Naive thymus-derived CD8-positive, alpha-beta T cell (primary cell): ENCODE results near the gene SLAMF1. TPM values are rescaled to one million over a fixed set of nuclear protein-coding genes. Genes with fewer than 3 reads are reported as not detected.

Experiments used
- ATAC-seq, 2 donors: fragments of 150-1000 bp; cut with Tn5 transposase in 1 of 2; sonication (Bioruptor Pico), chemical (Tn5 transposase) in 1 of 2; 1 replicate in 1 of 2; 2 replicates in 1 of 2; pipeline ENCODE4 v1.10.0; 2021; ENCODE audit warnings: mild to moderate bottlenecking in 2 of 2, moderate library complexity in 2 of 2
- POLR2A ChIA-PET: fragments of 350-600 bp; sonication (Branson Sonifier 250); formaldehyde crosslinking; loops from one replicate; lab custom pipeline; 2021; ENCODE audit warnings: antibody characterized with exemption; lab: Charles Lee
- DNase-seq, 10 donors: peaks; one replicate each; pipeline versions ENCODE4 v3.0.0 to v3.0.0-alpha.2; 2020 to 2022
- H3K27ac Mint-ChIP-seq, 10 donors: one replicate each; pipeline ENCODE4 v1.8.0; 2020 to 2022; ENCODE audit warnings: mild to moderate bottlenecking in 10 of 10, mixed read lengths in 10 of 10, moderate library complexity in 4 of 10, inconsistent platforms in 1 of 10
- H3K27me3 Mint-ChIP-seq, 5 donors: one replicate each; pipeline ENCODE4 v1.8.0; 2021 to 2022; ENCODE audit warnings: mixed read lengths in 5 of 5
- H3K36me3 Mint-ChIP-seq, 3 donors: one replicate each; pipeline ENCODE4 v1.8.0; 2020 to 2022; ENCODE audit warnings: mixed read lengths in 3 of 3, mild to moderate bottlenecking in 2 of 3, inconsistent platforms in 1 of 3
- H3K4me1 Mint-ChIP-seq, 4 donors: one replicate each; pipeline ENCODE4 v1.8.0; 2021 to 2022; ENCODE audit warnings: mixed read lengths in 4 of 4
- H3K4me3 Mint-ChIP-seq, 10 donors: one replicate each; pipeline ENCODE4 v1.8.0; 2020 to 2022; ENCODE audit warnings: mild to moderate bottlenecking in 10 of 10, mixed read lengths in 10 of 10, moderate library complexity in 6 of 10, inconsistent platforms in 1 of 10
- H3K9me3 Mint-ChIP-seq, 9 donors: one replicate each; pipeline ENCODE4 v1.8.0; 2020 to 2022; ENCODE audit warnings: mixed read lengths in 9 of 9, mild to moderate bottlenecking in 3 of 9, inconsistent platforms in 1 of 9, moderate library complexity in 1 of 9
- polyA plus RNA-seq, 3 donors: library from polyadenylated mRNA; unstranded; fragments of 300-500 nt; fragmentation: Illumina TruSeq; gene quantifications; one replicate each; pipeline ENCODE4 v1.2.3, GENCODE V29; 2021
- total RNA-seq, 8 experiments: library from RNA in 2 of 8; stranded (reverse) in 2 of 8; gene quantifications; one replicate each; pipeline ENCODE4 v1.2.3 and lab custom pipeline; 2021 to 2026

The SLAMF1 gene
- total and polyA plus RNA-seq, 5 experiments from 2014 or later: 1.7 to 11.1 (median 3.9) TPM

GRCh38 chr1:160637821-160638539 lies 8.9 kb downstream of the SLAMF1 start:
- H3K4me1 Mint-ChIP-seq: peaks cover 49 to 97% (median 89%) of the 10 kb centered on the region in 4 donors
- peak overlapping the region; percentile 89 to 98 (median 94) for H3K27ac Mint-ChIP-seq
- POLR2A ChIA-PET: interaction anchor here (0.7 to 1.0 kb wide), 4 partner anchors 8 to 30 kb away, joined by 3 to 5 read pairs (median 4); partner anchors contain the start of gene SLAMF1
- ATAC-seq (peak; percentile 71 to 86), DNase-seq (peak in 8 of 10 donors; percentile 22 to 82 (median 70))
- H3K9me3 Mint-ChIP-seq: no peaks in the 10 kb centered on the region
- H3K4me3 Mint-ChIP-seq: peak overlapping the region; percentile 66 to 83 (median 80)
- H3K36me3 Mint-ChIP-seq: peaks cover 0 to 22% (median 11%) of the 10 kb centered on the region in 3 donors
- no peaks in the 10 kb centered on the region for H3K27me3 Mint-ChIP-seq

- H3K4me3 Mint-ChIP-seq: peak overlapping the region in 8 of 10 donors; percentile 9 to 82 (median 70)
- POLR2A ChIA-PET: interaction anchor here (0.9 kb wide), 1 partner anchor 29 kb away, joined by 3 read pairs; no protein-coding TSS in a partner anchor
- no peak for DNase-seq
These were observed 9.8 kb downstream of the SLAMF1 start for GRCh38 chr1:160637065-160637464.

GRCh38 chr1:160636547-160636946 lies 10.3 kb downstream of the SLAMF1 start:
- ATAC-seq (no peak), DNase-seq (no peak)
- POLR2A ChIA-PET: no interaction called here
- Mint-ChIP-seq H3K27ac (peak overlapping the region in 5 of 10 donors; percentile 27 to 97 (median 68)), H3K36me3 (peaks cover 0 to 22% (median 11%) of the 10 kb centered on the region in 3 donors), H3K9me3 (peaks cover 0 to 2% (median 0%) of the 10 kb centered on the region in 9 donors), H3K4me3 (no peak overlapping the region), H3K27me3 (no peaks in the 10 kb centered on the region), H3K4me1 (peaks cover 51 to 96% (median 88%) of the 10 kb centered on the region in 4 donors)

More at GRCh38 chr1:160637065-160637464, 9.8 kb downstream of the SLAMF1 start:
- Mint-ChIP-seq H3K4me1 (peaks cover 50 to 96% (median 88%) of the 10 kb centered on the region in 4 donors), H3K27ac (peak overlapping the region in 9 of 10 donors; percentile 55 to 98 (median 93)), H3K36me3 (peaks cover 0 to 22% (median 11%) of the 10 kb centered on the region in 3 donors), H3K9me3 (no peaks in the 10 kb centered on the region), H3K27me3 (no peaks in the 10 kb centered on the region)
- ATAC-seq: no peak

GRCh38 chr1:160636076-160636475 lies 10.8 kb downstream of the SLAMF1 start:
- peaks cover 0 to 22% (median 11%) of the 10 kb centered on the region in 3 donors for H3K36me3 Mint-ChIP-seq
- POLR2A ChIA-PET: interaction anchor here (0.6 to 0.7 kb wide), 3 partner anchors 9 to 144 kb away, joined by 3 to 6 read pairs (median 5); no protein-coding TSS in a partner anchor
- H3K9me3 Mint-ChIP-seq: peaks cover 0 to 7% (median 0%) of the 10 kb centered on the region in 9 donors

GRCh38 chr1:160634543-160635491 lies 12.0 kb downstream of the SLAMF1 start:
- Mint-ChIP-seq H3K36me3 (peaks cover 0 to 22% (median 11%) of the 10 kb centered on the region in 3 donors), H3K27ac (peak overlapping the region; percentile 40 to 94 (median 70)), H3K9me3 (peaks cover 0 to 8% (median 0%) of the 10 kb centered on the region in 9 donors), H3K4me3 (peak overlapping the region in 5 of 10 donors; percentile 4 to 55 (median 18)), H3K4me1 (peaks cover 59 to 97% (median 90%) of the 10 kb centered on the region in 4 donors), H3K27me3 (no peaks in the 10 kb centered on the region)
- ATAC-seq (no peak), DNase-seq (no peak)
- POLR2A ChIA-PET: interaction anchor here (0.7 to 0.8 kb wide), 3 partner anchors 16 to 146 kb away, joined by 3 to 6 read pairs (median 5); no protein-coding TSS in a partner anchor

More at GRCh38 chr1:160636076-160636475, 10.8 kb downstream of the SLAMF1 start:
- H3K4me3 Mint-ChIP-seq: peak overlapping the region in 3 of 10 donors; percentile 2 to 67 (median 32)
- no peak for ATAC-seq
- peaks cover 54 to 96% (median 89%) of the 10 kb centered on the region in 4 donors for H3K4me1 Mint-ChIP-seq
- H3K27ac Mint-ChIP-seq: peak overlapping the region in 4 of 10 donors; percentile 18 to 94 (median 74)
- H3K27me3 Mint-ChIP-seq: no peaks in the 10 kb centered on the region
- DNase-seq: no peak

GRCh38 chr1:160633330-160633903 lies 13.4 kb downstream of the SLAMF1 start:
- H3K9me3 Mint-ChIP-seq: peaks cover 0 to 11% (median 0%) of the 10 kb centered on the region in 9 donors
- peaks cover 0 to 22% (median 11%) of the 10 kb centered on the region in 3 donors for H3K36me3 Mint-ChIP-seq
- POLR2A ChIA-PET: interaction anchor here (1.1 to 1.2 kb wide), 3 partner anchors 18 to 40 kb away, joined by 3 to 5 read pairs (median 4); no protein-coding TSS in a partner anchor
- H3K4me3 Mint-ChIP-seq: peak overlapping the region in 9 of 10 donors; percentile 30 to 77 (median 63)
- H3K27ac Mint-ChIP-seq: peak overlapping the region; percentile 76 to 94 (median 88)
- peaks cover 54 to 97% (median 89%) of the 10 kb centered on the region in 4 donors for H3K4me1 Mint-ChIP-seq
- ATAC-seq (no peak), DNase-seq (no peak)
- no peaks in the 10 kb centered on the region for H3K27me3 Mint-ChIP-seq

- no peaks in the 10 kb centered on the region for H3K27me3 Mint-ChIP-seq
- ATAC-seq (no peak), DNase-seq (no peak)
- H3K36me3 Mint-ChIP-seq: peaks cover 0 to 18% (median 8%) of the 10 kb centered on the region in 3 donors
- peaks cover 46 to 97% (median 89%) of the 10 kb centered on the region in 4 donors for H3K4me1 Mint-ChIP-seq
- H3K9me3 Mint-ChIP-seq: peaks cover 0 to 20% (median 0%) of the 10 kb centered on the region in 9 donors
- POLR2A ChIA-PET: interaction anchor here (0.6 to 5.9 kb wide), 9 partner anchors 14 to 109 kb away, joined by 3 to 39 read pairs (median 4); partner anchors contain the start of genes SLAMF1 and SLAMF6
- peak overlapping the region; percentile 16 to 100 (median 98) for H3K27ac Mint-ChIP-seq
- peak overlapping the region in 6 of 10 donors; percentile 3 to 55 (median 35) for H3K4me3 Mint-ChIP-seq
These were observed 14.7 kb downstream of the SLAMF1 start for GRCh38 chr1:160631983-160632625.

- ATAC-seq (no peak), DNase-seq (no peak)
- Mint-ChIP-seq H3K27ac (peak overlapping the region; percentile 94 to 100 (median 99)), H3K4me1 (peaks cover 53 to 97% (median 94%) of the 10 kb centered on the region in 4 donors), H3K4me3 (peak overlapping the region in 9 of 10 donors; percentile 0 to 82 (median 51)), H3K36me3 (peaks cover 0 to 9% (median 5%) of the 10 kb centered on the region in 3 donors), H3K27me3 (no peaks in the 10 kb centered on the region), H3K9me3 (peaks cover 0 to 28% (median 0%) of the 10 kb centered on the region in 9 donors)
- POLR2A ChIA-PET: interaction anchor here (0.6 to 5.9 kb wide), 9 partner anchors 12 to 107 kb away, joined by 3 to 39 read pairs (median 7); partner anchors contain the start of genes SLAMF1 and SLAMF6
These were observed 16.1 kb downstream of the SLAMF1 start for GRCh38 chr1:160630523-160631451.

- H3K27me3 Mint-ChIP-seq: no peaks in the 10 kb centered on the region
These were observed 17.3 kb downstream of the SLAMF1 start for GRCh38 chr1:160629286-160630210.

More at GRCh38 chr1:160629286-160630210, 17.3 kb downstream of the SLAMF1 start:
- peak overlapping the region; percentile 94 to 100 (median 99) for H3K27ac Mint-ChIP-seq
- H3K9me3 Mint-ChIP-seq: peaks cover 0 to 28% (median 0%) of the 10 kb centered on the region in 9 donors
- DNase-seq (peak; percentile 53 to 92 (median 84)), ATAC-seq (peak; percentile 80 to 90)
- H3K4me1 Mint-ChIP-seq: peaks cover 57 to 100% (median 96%) of the 10 kb centered on the region in 4 donors
- H3K36me3 Mint-ChIP-seq: peaks cover 0 to 5% (median 3%) of the 10 kb centered on the region in 3 donors
- POLR2A ChIA-PET: interaction anchor here (0.7 to 5.9 kb wide), 19 partner anchors 8 to 145 kb away, joined by 3 to 39 read pairs (median 4); partner anchors contain the start of genes CD48 and SLAMF1
- H3K4me3 Mint-ChIP-seq: peak overlapping the region; percentile 72 to 90 (median 84)
